ENCODE results near the gene MYLK.
"Not testable (repeated sequence)": the region's sequence is repeated elsewhere in the genome, so short reads cannot be mapped to it uniquely, and the experiment has no call there.

The MYLK gene

DNA sequence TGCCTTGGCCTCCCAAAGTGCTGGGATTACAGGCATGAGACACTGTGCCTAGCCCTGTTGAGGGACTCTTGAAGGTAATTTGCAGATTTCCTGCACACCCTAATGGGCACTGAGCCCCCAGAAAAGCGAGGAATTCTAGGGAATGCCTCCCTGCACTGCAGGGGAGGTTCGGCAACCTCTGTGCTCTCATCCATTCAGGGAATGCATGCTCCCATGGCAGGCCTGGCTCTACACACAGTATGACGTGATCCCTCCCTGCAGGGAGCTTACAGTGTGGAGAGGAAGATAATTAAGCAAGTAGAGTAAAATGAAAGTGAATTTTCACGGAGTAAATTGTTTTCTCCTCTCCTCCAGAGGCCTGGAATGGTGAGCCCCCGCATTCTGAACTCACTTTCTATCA lies 166.0 kb downstream of the MYLK start:
- no peaks in the 10 kb centered on the region for H3K36me3 ChIP-seq (ENCODE audit: control insufficient read depth, insufficient read depth, low read length)
- H3K27ac ChIP-seq (ENCODE audit: low read depth, low read length, severe bottlenecking), result no peak overlapping the region
- peaks cover 10% of the 10 kb centered on the region for H3K4me1 ChIP-seq (ENCODE audit: control insufficient read depth, insufficient read depth, low read length, poor library complexity, severe bottlenecking)
- 77 to 87% methylated on average over 4 of the region's 5 CpGs for WGBS, 2 experiments (ENCODE audit: insufficient coverage in 2 of 2)
- H3K4me3 ChIP-seq (ENCODE audit: extremely low read depth, insufficient read depth, low read length, poor library complexity, severe bottlenecking), result no peak overlapping the region
- no peaks in the 10 kb centered on the region for H3K9me3 ChIP-seq (ENCODE audit: control insufficient read depth, low read length)

DNA sequence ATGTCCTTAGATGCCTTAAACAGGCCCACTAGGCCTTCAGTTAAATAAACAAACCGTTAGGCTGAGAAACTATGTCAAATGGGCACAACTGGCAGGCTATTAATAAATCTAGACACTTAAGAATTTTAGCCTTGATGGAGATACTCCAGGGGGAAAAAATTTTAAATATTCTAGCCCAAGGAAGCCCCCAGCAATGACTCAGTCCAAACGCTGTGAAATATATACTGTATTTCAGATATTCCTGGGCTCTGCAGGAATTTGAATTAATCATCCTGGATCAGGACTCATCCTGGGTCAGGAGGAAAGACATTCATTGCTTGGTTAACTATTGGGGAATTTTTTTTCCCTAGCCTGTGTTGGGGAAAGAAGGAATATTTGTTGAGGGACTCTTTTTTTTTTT lies 166.7 kb downstream of the MYLK start:
- H3K4me1 ChIP-seq (ENCODE audit: control insufficient read depth, insufficient read depth, low read length, poor library complexity, severe bottlenecking), result peaks cover 12% of the 10 kb centered on the region

DNA sequence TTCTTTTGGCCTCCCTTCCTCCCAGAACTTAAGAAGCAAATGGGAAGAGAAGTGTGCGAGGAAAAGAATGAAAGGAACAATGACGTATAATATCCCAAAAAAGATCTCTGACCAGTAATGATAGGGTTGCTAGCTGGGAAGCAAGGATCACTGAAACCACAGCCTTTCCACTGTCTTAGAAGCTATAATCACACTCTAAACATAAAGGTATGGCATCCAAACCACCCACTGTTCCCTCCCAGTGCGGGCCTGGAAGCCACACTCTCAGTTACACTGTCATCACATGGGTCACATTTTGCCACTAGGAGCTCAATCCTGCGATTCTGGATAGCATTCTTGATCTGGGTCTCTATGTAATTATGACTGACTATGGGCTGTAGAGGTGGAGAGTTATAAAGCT lies 167.7 kb downstream of the MYLK start:
- Histone ChIP-seq H3K4me3 (ENCODE audit: extremely low read depth, insufficient read depth, low read length, poor library complexity, severe bottlenecking) (no peak overlapping the region), H3K36me3 (ENCODE audit: control insufficient read depth, insufficient read depth, low read length) (no peaks in the 10 kb centered on the region), H3K9me3 (ENCODE audit: control insufficient read depth, low read length) (no peaks in the 10 kb centered on the region), H3K27ac (ENCODE audit: low read depth, low read length, severe bottlenecking) (no peak overlapping the region), H3K4me1 (ENCODE audit: control insufficient read depth, insufficient read depth, low read length, poor library complexity, severe bottlenecking) (peaks cover 20% of the 10 kb centered on the region)
- WGBS, 2 experiments (ENCODE audit: insufficient coverage in 2 of 2), result 100% methylated on average over 1 of the region's 4 CpGs; no CpG with 5 or more reads in 1 of the 2 experiments

More for the DNA sequence above, 166.7 kb downstream of the MYLK start:
- H3K9me3 ChIP-seq (ENCODE audit: control insufficient read depth, low read length); H3K36me3 ChIP-seq (ENCODE audit: control insufficient read depth, insufficient read depth, low read length); H3K27ac ChIP-seq (ENCODE audit: low read depth, low read length, severe bottlenecking); H3K4me3 ChIP-seq (ENCODE audit: extremely low read depth, insufficient read depth, low read length, poor library complexity, severe bottlenecking): not testable (repeated sequence)
- 100% methylated on average over 1 of the region's 2 CpGs; no CpG with 5 or more reads in 1 of the 2 experiments for WGBS, 2 experiments (ENCODE audit: insufficient coverage in 2 of 2)

DNA sequence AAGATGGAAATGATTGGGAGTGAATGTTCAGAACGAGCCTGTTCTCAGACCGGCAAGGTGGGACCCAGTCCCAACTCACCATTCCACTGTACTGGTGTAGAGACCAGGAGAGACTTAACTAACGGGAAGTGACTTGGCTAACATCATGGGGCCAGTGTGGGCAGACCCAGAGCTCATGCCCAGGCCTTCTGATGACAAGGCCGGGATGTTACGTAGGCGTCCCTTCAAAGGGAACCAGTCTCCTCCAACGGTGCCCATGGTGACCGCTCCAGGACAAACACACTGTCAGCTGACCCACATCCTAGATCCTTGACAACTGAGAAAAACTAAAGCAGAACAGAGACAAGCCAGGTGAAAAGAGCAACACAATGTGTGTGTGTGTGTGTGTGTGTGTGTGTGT lies 170.9 kb downstream of the MYLK start:
- WGBS, 2 experiments (ENCODE audit: insufficient coverage in 2 of 2), result 93 to 94% methylated on average over 5 to 7 of the region's 8 CpGs
- Histone ChIP-seq H3K36me3 (ENCODE audit: control insufficient read depth, insufficient read depth, low read length) (no peaks in the 10 kb centered on the region), H3K9me3 (ENCODE audit: control insufficient read depth, low read length) (no peaks in the 10 kb centered on the region), H3K27ac (ENCODE audit: low read depth, low read length, severe bottlenecking) (no peak overlapping the region), H3K4me3 (ENCODE audit: extremely low read depth, insufficient read depth, low read length, poor library complexity, severe bottlenecking) (no peak overlapping the region), H3K4me1 (ENCODE audit: control insufficient read depth, insufficient read depth, low read length, poor library complexity, severe bottlenecking) (peaks cover 15% of the 10 kb centered on the region)

DNA sequence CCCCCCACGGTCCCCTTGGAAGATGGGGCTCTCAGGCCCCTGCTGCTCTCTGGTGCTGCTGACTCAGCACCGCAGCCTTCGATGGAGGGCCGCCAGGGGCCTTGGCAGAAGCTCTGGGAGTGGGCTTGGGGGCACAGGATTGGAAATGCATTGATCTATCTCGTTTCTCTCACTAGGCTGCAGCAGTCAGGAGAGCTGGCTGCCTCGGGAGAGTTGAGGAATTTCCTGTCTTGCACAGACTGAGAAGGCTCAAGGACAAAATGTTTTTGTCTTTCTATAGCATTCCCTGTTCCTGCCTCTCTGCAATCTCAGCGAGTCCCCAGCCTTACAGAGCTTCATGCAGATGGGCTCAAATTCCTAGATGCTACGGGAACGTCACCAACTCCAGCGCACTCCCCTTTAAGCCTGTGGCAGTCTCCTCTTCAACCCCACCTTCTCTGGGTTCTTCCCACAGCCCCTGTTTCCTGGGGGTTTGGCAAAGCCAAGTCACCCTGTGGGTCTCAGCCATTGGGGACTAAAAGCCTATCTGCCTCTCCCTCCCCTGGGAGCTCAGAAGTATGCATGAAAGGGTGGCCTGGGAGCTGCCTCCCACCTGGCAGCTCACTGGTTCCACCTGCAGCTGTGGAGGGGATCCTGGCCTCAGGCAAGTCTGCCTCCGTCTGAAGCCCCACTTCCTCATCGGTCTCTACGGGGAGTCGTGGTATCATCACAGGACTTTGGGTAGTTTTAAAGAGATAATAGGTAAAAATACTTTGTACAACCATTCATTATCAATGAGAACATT lies 171.9 kb downstream of the MYLK start:
- H3K36me3 ChIP-seq (ENCODE audit: control insufficient read depth, insufficient read depth, low read length), result no peaks in the 10 kb centered on the region
- WGBS, 2 experiments (ENCODE audit: insufficient coverage in 2 of 2), result 54 to 58% methylated on average over 9 to 10 of the region's 14 CpGs
- H3K9me3 ChIP-seq (ENCODE audit: control insufficient read depth, low read length), result no peaks in the 10 kb centered on the region
- peaks cover 12% of the 10 kb centered on the region for H3K4me1 ChIP-seq (ENCODE audit: control insufficient read depth, insufficient read depth, low read length, poor library complexity, severe bottlenecking)
- H3K4me3 ChIP-seq (ENCODE audit: extremely low read depth, insufficient read depth, low read length, poor library complexity, severe bottlenecking), result no peak overlapping the region
- H3K27ac ChIP-seq (ENCODE audit: low read depth, low read length, severe bottlenecking), result peak overlapping the region; percentile 10

DNA sequence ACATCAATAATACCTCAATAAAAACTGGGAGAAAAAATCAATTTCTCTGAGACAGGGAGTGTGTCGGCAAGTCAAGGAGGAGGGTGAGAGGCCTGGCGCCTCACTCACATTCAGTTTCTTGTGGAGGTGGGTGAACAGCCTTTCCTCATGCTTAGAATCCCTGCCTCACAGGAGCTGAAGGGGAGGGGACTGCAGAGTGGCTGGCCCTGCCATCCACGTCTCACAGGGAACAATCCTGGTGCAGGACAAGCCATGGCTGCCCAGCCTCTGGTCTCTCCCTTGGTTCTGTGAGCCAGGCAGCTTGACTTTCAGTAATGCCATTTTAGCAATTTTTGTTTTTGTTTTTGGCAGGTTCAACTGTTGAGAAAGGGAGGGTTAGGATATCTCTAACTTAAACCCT lies 172.8 kb downstream of the MYLK start:
- no peak overlapping the region for H3K4me3 ChIP-seq (ENCODE audit: extremely low read depth, insufficient read depth, low read length, poor library complexity, severe bottlenecking)
- peaks cover 12% of the 10 kb centered on the region for H3K4me1 ChIP-seq (ENCODE audit: control insufficient read depth, insufficient read depth, low read length, poor library complexity, severe bottlenecking)
- 81 to 96% methylated on average over 2 to 3 of the region's 3 CpGs for WGBS, 2 experiments (ENCODE audit: insufficient coverage in 2 of 2)
- H3K9me3 ChIP-seq (ENCODE audit: control insufficient read depth, low read length), result no peaks in the 10 kb centered on the region
- H3K27ac ChIP-seq (ENCODE audit: low read depth, low read length, severe bottlenecking), result no peak overlapping the region
- no peaks in the 10 kb centered on the region for H3K36me3 ChIP-seq (ENCODE audit: control insufficient read depth, insufficient read depth, low read length)

DNA sequence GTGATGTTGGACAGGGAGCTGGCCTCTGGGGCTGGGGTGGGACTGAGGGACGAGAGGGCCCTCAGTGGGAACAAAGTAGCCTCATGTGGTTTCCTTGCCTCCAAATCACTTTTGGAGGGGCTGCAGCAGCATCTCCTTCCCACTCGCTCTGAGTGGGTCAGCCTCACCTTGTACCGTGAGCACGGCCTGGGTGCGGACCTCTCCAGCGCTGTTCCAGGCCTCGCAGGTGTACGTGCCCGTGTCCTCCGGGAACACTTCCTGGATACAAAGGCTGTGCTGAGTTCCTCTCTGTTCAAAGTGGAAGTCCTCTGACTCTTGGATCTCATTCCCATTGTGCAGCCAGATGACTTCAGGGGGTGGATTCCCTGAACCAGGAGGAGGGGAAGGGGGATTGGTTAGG lies 175.6 kb downstream of the MYLK start:
- no peaks in the 10 kb centered on the region for H3K36me3 ChIP-seq (ENCODE audit: control insufficient read depth, insufficient read depth, low read length)
- 94 to 97% methylated on average over 6 to 10 of the region's 10 CpGs for WGBS, 2 experiments (ENCODE audit: insufficient coverage in 2 of 2)
- peaks cover 12% of the 10 kb centered on the region for H3K4me1 ChIP-seq (ENCODE audit: control insufficient read depth, insufficient read depth, low read length, poor library complexity, severe bottlenecking)
- no peak overlapping the region for H3K4me3 ChIP-seq (ENCODE audit: extremely low read depth, insufficient read depth, low read length, poor library complexity, severe bottlenecking)
- no peaks in the 10 kb centered on the region for H3K9me3 ChIP-seq (ENCODE audit: control insufficient read depth, low read length)
- no peak overlapping the region for H3K27ac ChIP-seq (ENCODE audit: low read depth, low read length, severe bottlenecking)

DNA sequence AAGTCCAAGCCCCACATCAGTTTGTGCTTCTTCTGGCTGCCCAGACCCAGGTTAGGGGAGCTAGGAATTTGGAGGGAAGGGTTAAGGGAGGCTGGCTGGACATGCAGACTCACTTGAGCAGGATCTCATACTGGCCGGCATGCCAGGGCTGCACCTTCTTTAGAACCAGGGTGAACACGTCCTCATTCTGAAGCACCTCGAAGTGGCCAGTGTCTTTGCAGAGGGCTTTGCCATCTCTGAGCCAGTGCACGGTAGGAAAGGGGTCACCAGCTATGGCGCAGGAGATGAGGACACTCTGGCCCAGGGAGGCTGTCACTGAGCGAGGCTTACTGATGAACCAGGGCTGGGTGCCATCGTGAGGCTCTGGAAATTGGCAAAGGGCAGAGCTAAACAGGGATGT lies 176.5 kb downstream of the MYLK start:
- H3K36me3 ChIP-seq (ENCODE audit: control insufficient read depth, insufficient read depth, low read length); H3K4me3 ChIP-seq (ENCODE audit: extremely low read depth, insufficient read depth, low read length, poor library complexity, severe bottlenecking); H3K9me3 ChIP-seq (ENCODE audit: control insufficient read depth, low read length); H3K27ac ChIP-seq (ENCODE audit: low read depth, low read length, severe bottlenecking): not testable (repeated sequence)
- 95 to 98% methylated on average over 7 of the region's 7 CpGs for WGBS, 2 experiments (ENCODE audit: insufficient coverage in 2 of 2)
- H3K4me1 ChIP-seq (ENCODE audit: control insufficient read depth, insufficient read depth, low read length, poor library complexity, severe bottlenecking), result peaks cover 10% of the 10 kb centered on the region

DNA sequence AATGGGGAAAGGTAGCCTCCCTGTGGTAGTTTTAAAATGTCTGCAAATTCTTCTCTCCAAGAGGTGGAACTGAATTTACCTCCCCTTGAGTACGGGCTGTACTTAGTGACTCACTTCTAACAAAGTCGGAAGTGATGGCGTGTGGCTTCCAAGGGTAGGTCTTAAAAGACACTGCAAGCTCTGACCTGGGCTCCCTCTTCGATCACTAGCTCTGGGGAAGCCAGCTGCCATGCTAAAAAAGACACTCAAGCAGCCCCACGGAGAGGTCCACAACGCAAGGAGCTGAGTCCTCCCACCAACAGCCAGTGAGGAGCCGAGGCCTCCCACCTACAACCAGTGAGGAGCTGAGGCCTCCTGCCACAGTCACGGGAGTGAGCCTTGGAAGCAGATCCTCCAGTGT lies 177.3 kb downstream of the MYLK start:
- Histone ChIP-seq H3K4me3 (ENCODE audit: extremely low read depth, insufficient read depth, low read length, poor library complexity, severe bottlenecking) (no peak overlapping the region), H3K27ac (ENCODE audit: low read depth, low read length, severe bottlenecking) (no peak overlapping the region), H3K4me1 (ENCODE audit: control insufficient read depth, insufficient read depth, low read length, poor library complexity, severe bottlenecking) (peaks cover 3% of the 10 kb centered on the region), H3K9me3 (ENCODE audit: control insufficient read depth, low read length) (no peaks in the 10 kb centered on the region), H3K36me3 (ENCODE audit: control insufficient read depth, insufficient read depth, low read length) (no peaks in the 10 kb centered on the region)
- 96% methylated on average over 4 to 5 of the region's 8 CpGs for WGBS, 2 experiments (ENCODE audit: insufficient coverage in 2 of 2)

DNA sequence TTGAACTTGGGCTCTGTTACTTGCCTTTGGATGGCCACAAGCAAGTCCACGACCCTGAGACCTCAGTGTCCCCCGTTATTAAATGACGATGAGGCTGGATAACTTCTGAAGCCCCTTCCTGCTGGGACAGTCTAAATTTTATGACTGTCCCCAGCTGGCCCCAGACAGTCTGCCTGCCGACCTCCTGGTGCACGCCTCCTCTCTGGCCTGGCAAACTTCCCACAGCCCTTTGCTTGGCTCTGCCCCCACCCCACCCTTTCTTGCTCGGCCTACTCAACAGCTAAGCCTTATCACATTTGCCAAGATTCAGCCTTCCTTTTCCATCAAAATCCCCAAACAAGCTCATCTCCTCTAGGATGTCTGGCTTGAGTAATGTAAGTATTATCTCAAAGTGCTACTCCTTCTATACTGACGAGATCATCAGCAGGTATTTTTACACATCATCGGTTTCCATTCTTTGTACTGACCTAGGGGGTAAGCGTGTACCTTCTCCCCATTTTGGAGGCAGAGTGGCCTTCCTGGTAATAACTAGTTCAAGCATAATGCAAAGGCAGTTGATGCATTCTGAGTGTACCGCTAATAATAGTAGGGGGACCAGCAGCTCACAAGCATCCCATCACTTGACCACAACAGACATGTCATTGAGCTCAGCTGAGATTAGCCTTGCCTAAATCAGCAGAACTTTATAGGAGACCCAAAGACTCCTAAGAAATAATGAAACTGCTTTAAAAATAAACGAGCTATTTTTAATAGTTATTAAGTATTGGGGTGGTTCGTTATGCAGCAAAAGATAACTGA lies 178.4 kb downstream of the MYLK start:
- Histone ChIP-seq H3K4me1 (ENCODE audit: control insufficient read depth, insufficient read depth, low read length, poor library complexity, severe bottlenecking) (no peaks in the 10 kb centered on the region), H3K4me3 (ENCODE audit: extremely low read depth, insufficient read depth, low read length, poor library complexity, severe bottlenecking) (no peak overlapping the region), H3K36me3 (ENCODE audit: control insufficient read depth, insufficient read depth, low read length) (no peaks in the 10 kb centered on the region), H3K9me3 (ENCODE audit: control insufficient read depth, low read length) (no peaks in the 10 kb centered on the region), H3K27ac (ENCODE audit: low read depth, low read length, severe bottlenecking) (no peak overlapping the region)
- 97% methylated on average over 8 to 10 of the region's 12 CpGs for WGBS, 2 experiments (ENCODE audit: insufficient coverage in 2 of 2)

DNA sequence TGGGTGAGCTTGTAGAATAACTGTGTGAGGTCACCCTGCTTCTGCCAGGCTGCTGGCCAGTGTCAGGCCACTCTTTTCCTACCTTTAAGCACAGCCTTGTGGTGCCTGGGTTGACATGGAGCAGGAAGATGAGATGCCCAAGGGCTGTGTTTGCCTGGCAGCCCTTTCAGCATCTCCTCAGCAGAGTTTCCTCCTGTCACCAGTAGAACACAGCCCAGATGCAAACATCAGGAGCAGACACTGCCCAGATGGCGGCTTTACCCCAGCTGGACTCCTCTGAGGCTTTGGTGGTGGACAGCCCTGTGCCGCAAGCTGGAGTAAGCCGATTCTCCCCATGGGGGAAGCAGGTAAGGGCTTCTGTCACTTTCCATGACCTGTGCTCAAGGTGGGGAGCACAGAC lies 180.5 kb downstream of the MYLK start:
- H3K36me3 ChIP-seq (ENCODE audit: control insufficient read depth, insufficient read depth, low read length); H3K27ac ChIP-seq (ENCODE audit: low read depth, low read length, severe bottlenecking); H3K4me3 ChIP-seq (ENCODE audit: extremely low read depth, insufficient read depth, low read length, poor library complexity, severe bottlenecking); H3K9me3 ChIP-seq (ENCODE audit: control insufficient read depth, low read length); H3K4me1 ChIP-seq (ENCODE audit: control insufficient read depth, insufficient read depth, low read length, poor library complexity, severe bottlenecking): not testable (repeated sequence)
- WGBS, 2 experiments (ENCODE audit: insufficient coverage in 2 of 2), result 97 to 100% methylated on average over 3 of the region's 3 CpGs
